Type B pancreatic cell (in vitro differentiated cells): ENCODE results near the gene MRTFB. TPM values are rescaled to one million over a fixed set of nuclear protein-coding genes. Genes with fewer than 3 reads are reported as not detected.

Experiments
- DNase-seq: peaks from one replicate; pipeline ENCODE4 v3.0.0; 2021; ENCODE audit warnings: mixed read lengths; ENCODE audit not compliant: unreplicated experiment; ENCODE audit errors: extremely low spot score
- H3K27ac Mint-ChIP-seq: 2 replicates; pipeline ENCODE4 v1.8.0; 2021; ENCODE audit warnings: mild to moderate bottlenecking, mixed read lengths
- H3K27me3 Mint-ChIP-seq: 2 replicates; pipeline ENCODE4 v1.8.0; 2021; ENCODE audit warnings: mixed read lengths
- H3K36me3 Mint-ChIP-seq: 2 replicates; pipeline ENCODE4 v1.8.0; 2021; ENCODE audit warnings: mixed read lengths
- H3K4me1 Mint-ChIP-seq: one replicate; pipeline ENCODE4 v1.8.0; 2021; ENCODE audit warnings: mixed read lengths; ENCODE audit not compliant: unreplicated experiment
- H3K4me3 Mint-ChIP-seq: 2 replicates; pipeline ENCODE4 v1.8.0; 2021; ENCODE audit warnings: mild to moderate bottlenecking, mixed read lengths
- H3K9me3 Mint-ChIP-seq: 2 replicates; pipeline ENCODE4 v1.8.0; 2021; ENCODE audit warnings: mixed read lengths
- CTCF ChIP-seq: fragments of 200-600 bp; sonication (generic); conservative IDR thresholded peaks from 2 replicates; pipeline ENCODE4 v1.5.0; 2021; ENCODE audit warnings: antibody characterized with exemption, mild to moderate bottlenecking
- total RNA-seq: library from RNA; stranded (reverse); gene quantifications from 2 replicates; pipeline ENCODE4 v1.2.1, GENCODE V29; 2021; ENCODE audit warnings: low replicate concordance

MRTFB gene
- total RNA-seq, 1 donor from 2014 or later: 61.0 TPM

GRCh38 chr16:14057878-14058382 lies 13.2 kb upstream of the MRTFB start:
- H3K36me3 Mint-ChIP-seq: no peaks in the 10 kb centered on the region
- no peak overlapping the region for H3K4me3 Mint-ChIP-seq
- peaks cover 5% of the 10 kb centered on the region for H3K4me1 Mint-ChIP-seq
- H3K27ac Mint-ChIP-seq: no peak overlapping the region
- peaks cover 6% of the 10 kb centered on the region for H3K27me3 Mint-ChIP-seq
- H3K9me3 Mint-ChIP-seq: peaks cover 22% of the 10 kb centered on the region
- no peak for TF ChIP-seq CTCF
- DNase-seq: no peak

GRCh38 chr16:14061732-14062259 lies 9.3 kb upstream of the MRTFB start:
- no peak overlapping the region for H3K27ac Mint-ChIP-seq

GRCh38 chr16:14062261-14062660 lies 8.9 kb upstream of the MRTFB start:
- H3K9me3 Mint-ChIP-seq: peaks cover 6% of the 10 kb centered on the region
- no peak for TF ChIP-seq CTCF
- H3K27ac Mint-ChIP-seq: no peak overlapping the region
- no peak for DNase-seq
- peaks cover 5% of the 10 kb centered on the region for H3K4me1 Mint-ChIP-seq
- H3K4me3 Mint-ChIP-seq: no peak overlapping the region
- H3K27me3 Mint-ChIP-seq: no peaks in the 10 kb centered on the region
- H3K36me3 Mint-ChIP-seq: no peaks in the 10 kb centered on the region

More at GRCh38 chr16:14061732-14062259, 9.3 kb upstream of the MRTFB start:
- Mint-ChIP-seq H3K4me3 (no peak overlapping the region), H3K4me1 (peaks cover 5% of the 10 kb centered on the region), H3K9me3 (peaks cover 10% of the 10 kb centered on the region), H3K27me3 (no peaks in the 10 kb centered on the region), H3K36me3 (no peaks in the 10 kb centered on the region)
- no peak for DNase-seq
- no peak for TF ChIP-seq CTCF

- TF ChIP-seq CTCF: no peak
- Mint-ChIP-seq H3K36me3 (no peaks in the 10 kb centered on the region), H3K4me1 (peaks cover 5% of the 10 kb centered on the region), H3K4me3 (no peak overlapping the region), H3K27me3 (no peaks in the 10 kb centered on the region), H3K9me3 (peaks cover 3% of the 10 kb centered on the region), H3K27ac (no peak overlapping the region)
- no peak for DNase-seq
Observed at GRCh38 chr16:14063618-14064581, 7.2 kb upstream of the MRTFB start.

- Mint-ChIP-seq H3K36me3 (peaks cover 3% of the 10 kb centered on the region), H3K27me3 (no peaks in the 10 kb centered on the region), H3K4me3 (peak overlapping the region; percentile 89), H3K27ac (peak overlapping the region; percentile 87), H3K9me3 (no peaks in the 10 kb centered on the region), H3K4me1 (peaks cover 19% of the 10 kb centered on the region)
- no peak for DNase-seq
- no peak for TF ChIP-seq CTCF
Observed at GRCh38 chr16:14069818-14070217, 1.3 kb upstream of the MRTFB start.
